T-helper 2 cell (primary cell): ENCODE data around the gene SPOCD1.

Experiments used
- DNase-seq, 5 experiments: peaks; one replicate each; pipeline versions ENCODE4 v3.0.0 to v3.0.0-alpha.2; 2012 to 2022

Gene SPOCD1

GRCh38 chr1:31799895-31800673 is 15.7 kb downstream of the SPOCD1 start:
- DNase-seq = no peak

- DNase-seq = no peak
Observed at GRCh38 chr1:31799196-31799894, 16.5 kb downstream of the SPOCD1 start.

- no peak for DNase-seq
Observed at GRCh38 chr1:31798433-31799195, 17.2 kb downstream of the SPOCD1 start.

GRCh38 chr1:31798086-31798432 is 17.8 kb downstream of the SPOCD1 start:
- DNase-seq = no peak

DNA sequence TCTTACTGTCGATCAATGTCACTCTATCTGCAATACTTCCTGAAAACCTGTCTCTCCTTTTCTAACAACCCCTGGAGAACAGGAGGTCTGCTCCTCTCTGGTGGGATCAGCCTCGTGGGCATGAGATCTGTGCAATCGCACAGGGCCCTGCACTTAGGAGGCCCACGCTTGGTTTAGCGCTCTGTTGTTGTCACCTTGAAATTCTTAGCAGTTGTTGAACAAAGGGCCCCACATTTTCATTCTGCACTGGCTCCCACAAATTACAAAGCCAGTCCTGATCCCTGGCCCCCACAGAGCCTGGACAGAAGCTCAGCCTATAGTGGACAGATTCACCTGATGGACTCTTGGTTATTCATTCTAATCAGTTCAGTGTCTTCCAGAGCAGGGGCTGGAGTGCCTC is 18.6 kb downstream of the SPOCD1 start:
- no peak for DNase-seq

DNA sequence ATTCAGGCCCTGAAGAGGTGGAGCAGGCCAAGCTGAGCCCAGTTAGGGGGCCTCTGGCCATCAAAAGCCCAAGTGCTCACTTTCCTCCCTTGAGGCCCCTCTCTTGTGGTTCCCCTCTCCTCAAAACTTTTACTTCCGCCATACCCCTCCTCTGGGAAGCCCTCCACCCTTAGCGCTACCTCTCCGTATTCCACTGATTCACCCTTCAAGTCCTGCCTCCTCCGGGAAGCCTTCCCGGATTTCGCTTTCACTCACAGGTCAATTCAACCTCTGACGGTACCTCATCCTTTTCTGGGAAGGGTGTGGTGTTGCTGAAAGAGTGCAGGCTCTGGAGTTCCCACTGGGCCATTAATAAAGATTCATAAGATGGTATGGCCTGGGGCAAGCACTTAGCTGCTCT is 19.1 kb downstream of the SPOCD1 start:
- DNase-seq = no peak

GRCh38 chr1:31795801-31796621 is 19.8 kb downstream of the SPOCD1 start:
- DNase-seq = no peak

- DNase-seq = no peak
Observed at GRCh38 chr1:31795096-31795675, 20.6 kb downstream of the SPOCD1 start.

DNA sequence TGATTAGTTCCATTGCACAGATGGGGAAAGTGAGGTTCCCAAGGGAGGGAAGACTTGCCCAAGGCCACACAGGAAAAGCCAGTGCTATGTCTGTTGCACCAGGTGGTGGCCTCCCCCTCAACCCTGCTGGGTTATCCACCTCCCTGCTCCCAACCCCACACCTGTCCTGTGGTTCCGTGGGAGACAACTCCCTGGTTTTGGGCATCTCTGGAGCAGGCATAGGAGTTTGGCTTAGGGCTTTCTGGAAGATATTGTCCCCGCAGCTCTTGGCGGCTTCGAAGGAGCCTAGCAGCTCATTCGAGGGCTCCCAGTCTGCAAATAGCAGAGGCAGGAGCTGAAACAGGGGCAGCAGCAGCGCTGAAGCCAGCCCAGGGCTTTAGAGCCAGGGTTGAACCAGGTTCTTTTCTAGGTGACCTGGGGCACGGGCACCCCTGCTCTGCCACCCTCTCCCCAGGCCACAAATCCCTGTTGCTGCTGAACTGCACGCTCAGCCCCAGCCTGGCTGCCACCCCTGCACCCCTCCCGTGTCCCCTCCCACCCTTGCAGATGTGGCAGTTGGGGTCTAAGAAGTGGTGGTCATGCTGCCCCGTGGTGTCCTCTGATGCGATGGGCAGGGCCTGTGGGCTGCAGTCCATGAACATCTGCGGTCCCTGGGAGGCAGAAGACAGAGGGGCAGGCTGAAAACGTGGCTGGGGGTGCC is 22.1 kb downstream of the SPOCD1 start:
- DNase-seq = no peak

GRCh38 chr1:31793086-31793485 is 22.7 kb downstream of the SPOCD1 start:
- no peak for DNase-seq

DNA sequence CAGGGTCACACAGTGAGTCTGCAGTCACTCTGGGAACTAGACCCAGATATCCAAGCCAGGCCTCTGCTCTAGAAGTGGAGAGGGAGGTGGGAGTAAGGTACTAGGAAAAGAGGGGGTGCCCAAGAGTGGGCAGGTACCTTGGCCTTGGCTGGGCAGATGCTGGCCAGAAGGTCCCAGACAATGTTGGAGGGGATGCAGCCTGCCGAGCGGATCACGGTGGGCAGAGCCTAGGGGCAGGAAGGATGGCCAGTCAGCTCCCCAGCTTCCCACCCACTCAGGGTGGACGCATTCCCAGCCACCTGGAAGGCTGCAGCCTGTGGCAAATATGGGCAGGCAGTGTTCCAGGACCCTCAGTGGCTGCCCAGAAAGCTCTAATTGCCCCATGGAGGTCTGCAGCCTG is 23.3 kb downstream of the SPOCD1 start:
- DNase-seq = no peak

DNA sequence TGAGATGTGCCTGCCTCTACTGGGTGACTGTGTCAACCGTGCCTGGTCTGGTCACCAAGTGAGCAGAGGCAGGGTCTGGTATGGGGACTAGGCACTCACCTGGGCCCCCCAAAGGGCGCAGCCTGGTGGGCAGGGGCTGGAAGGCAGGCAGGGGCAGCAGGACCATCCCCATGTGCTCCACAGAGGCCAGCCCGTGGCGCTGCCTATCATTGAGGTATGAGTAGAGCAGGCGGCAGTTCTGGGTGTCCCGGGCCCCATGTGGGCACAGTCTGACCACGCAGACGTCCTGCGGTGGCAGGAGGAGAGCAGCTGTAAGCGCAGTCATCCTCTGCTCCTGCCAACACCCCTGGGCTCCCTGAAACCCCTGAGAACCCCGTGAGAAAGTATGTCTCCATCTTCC is 23.7 kb downstream of the SPOCD1 start:
- no peak for DNase-seq

DNA sequence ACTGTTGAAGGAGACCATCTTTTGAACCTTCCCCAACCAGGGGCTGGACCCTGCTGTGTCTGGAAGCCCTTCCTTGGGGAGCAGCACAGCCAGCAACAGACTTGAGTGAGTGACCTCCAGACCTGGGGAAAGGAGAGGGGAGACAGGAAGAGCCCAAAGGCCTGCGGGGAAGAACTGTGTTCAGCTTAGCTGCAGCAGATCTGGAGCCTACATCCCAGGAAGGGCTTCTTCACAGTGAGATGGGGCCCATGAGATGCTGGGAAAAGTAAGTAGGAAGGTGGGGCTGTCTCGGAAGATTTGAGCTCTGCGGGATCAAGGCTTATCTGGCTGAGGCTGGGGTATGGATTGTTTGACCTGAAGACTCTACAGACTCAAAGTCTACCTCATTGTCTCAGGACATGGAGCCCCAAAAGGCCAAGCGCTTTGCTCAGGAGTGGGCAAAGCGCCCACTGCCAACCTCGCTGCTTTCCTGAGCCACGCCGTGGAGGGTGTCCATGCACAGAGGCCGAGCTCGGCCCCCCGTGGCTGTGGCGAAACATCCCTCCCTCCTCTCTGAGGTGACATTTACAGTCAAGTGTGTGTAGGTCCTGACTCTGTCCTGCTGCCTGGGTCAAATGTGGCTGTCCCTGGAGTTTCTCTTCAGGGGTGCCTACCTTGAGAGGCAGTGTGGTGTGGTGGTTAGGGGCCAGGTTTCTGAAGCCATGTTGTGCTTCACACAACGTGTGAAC is 24.5 kb downstream of the SPOCD1 start:
- DNase-seq = no peak

GRCh38 chr1:31790641-31791091 is 25.2 kb downstream of the SPOCD1 start:
- no peak for DNase-seq

GRCh38 chr1:31790140-31790539 is 25.7 kb downstream of the SPOCD1 start:
- DNase-seq = no peak

GRCh38 chr1:31789259-31790065 is 26.4 kb downstream of the SPOCD1 start:
- peak; percentile 82 to 98 (median 88) for DNase-seq

DNA sequence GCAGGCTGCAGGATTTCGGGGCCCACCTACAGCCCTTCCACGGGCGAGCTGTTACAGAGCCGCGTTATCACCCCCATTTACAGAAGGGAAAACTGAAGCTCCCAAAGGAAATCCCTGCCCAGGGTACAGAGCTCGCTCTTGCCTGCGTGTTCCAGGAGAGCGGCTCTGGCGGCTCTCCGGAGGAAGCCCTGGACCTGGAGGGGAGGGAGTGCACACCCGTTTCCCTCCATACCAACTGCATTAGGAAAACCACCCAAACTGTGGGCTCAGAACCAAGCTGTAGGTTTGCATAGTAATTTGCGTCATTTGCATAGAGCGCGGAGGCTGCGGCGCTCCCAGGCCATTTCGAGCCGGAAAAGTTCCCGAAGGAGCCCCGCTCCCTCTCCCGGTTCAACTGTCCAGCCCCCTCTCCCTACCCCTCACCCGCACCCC is 27.0 kb downstream of the SPOCD1 start:
- DNase-seq = no peak

GRCh38 chr1:31788138-31788824 is 27.5 kb downstream of the SPOCD1 start:
- peak; percentile 76 to 87 (median 83) for DNase-seq

DNA sequence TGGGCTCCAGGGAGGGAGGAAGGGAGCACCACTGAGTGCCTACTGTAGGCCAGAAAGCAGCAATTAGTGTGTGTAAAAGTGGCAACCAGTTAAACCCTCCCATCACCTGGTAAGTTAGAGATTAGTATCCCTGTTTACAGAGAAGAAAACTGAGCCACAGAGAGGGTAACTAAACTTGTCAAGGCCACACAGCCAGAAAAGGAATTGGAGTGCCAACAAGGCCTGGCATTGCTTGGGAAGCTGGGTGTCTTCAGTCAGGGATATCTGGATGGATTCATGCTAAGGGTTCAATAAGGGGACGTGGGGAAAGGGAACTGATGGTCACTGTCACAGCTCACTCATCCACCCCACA is 28.1 kb downstream of the SPOCD1 start:
- DNase-seq = no peak
